Measurements from ENCODE around the gene RNF7.
"Not testable (repeated sequence)": the region's sequence is repeated elsewhere in the genome, so short reads cannot be mapped to it uniquely, and the experiment has no call there.

Gene RNF7

DNA sequence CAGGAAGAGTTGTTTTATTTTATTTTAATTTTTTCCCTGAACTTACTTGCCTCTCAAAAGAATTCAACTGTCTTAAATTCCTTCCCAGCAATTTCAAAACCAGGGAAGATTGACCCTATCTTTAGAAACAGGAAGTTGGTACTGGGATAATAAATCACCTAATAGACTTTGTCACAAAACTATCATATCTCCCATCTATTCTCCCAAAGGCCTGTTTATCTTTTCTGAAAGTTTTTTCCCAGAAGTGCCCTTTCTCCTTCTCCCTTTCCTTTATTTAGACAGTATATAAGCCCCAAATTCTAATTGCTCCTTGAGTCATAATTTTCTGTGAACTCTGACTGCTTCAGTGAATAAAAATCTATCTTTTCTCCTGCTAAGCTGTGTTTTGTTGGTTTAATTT lies 2.9 kb upstream of the RNF7 start:
- in situ Hi-C loops (cut with MboI; ENCODE audit: low sequenced_read_pairs), result no loop called here

DNA sequence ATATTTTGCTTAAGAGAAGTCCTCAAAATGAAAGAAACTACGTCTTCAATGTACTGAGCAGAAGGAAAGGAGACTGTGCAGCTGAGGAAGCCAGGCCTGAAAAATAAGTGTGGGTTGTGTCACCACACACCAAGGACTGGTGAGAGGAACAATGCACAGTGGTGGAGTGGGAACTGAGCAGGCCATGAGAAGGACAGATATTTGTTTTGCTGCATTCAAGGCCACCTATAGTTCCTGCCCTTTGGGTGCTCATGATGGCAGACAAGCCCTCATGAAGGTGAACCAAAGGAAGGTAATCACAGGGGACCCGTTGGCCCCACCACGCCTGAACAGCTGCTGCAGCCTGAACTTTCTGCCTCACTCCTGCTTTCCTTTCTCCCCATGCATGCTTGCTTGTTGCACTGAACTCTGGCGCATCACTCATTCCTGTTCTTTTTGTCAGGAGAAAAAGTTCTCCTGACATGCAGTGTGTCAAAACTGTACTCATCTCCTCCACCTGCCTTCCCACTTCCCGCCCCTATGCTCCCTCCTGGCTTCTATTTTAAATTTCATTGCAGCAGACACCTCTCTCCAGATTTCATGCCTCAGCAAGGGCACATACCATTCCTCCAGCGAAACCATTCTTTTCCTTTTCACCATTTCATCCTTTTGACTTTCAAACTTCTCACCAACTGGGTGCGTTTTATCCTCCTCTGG lies 2.2 kb upstream of the RNF7 start:
- in situ Hi-C loops (cut with MboI; ENCODE audit: low sequenced_read_pairs), result no loop called here

DNA sequence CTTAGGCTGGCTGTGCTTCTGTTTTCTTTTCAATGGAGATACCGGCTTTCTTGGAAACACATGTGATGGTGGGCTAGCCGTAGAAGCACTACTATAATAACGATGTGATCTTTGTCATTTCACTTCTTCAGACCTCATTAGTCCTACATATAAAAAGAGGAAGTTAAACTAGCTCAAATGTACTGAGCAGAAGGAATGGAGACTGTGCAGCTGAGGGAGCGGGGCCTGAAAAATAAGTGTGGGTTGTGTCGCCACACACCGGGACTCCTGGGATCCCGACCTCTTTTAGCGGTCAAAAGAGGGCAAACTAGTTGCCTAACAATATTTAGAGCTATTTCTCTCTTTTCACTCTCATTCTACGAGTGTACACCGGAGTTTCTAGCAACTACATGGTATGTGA lies 1.0 kb upstream of the RNF7 start:
- in situ Hi-C loops (cut with MboI; ENCODE audit: low sequenced_read_pairs), result no loop called here

DNA sequence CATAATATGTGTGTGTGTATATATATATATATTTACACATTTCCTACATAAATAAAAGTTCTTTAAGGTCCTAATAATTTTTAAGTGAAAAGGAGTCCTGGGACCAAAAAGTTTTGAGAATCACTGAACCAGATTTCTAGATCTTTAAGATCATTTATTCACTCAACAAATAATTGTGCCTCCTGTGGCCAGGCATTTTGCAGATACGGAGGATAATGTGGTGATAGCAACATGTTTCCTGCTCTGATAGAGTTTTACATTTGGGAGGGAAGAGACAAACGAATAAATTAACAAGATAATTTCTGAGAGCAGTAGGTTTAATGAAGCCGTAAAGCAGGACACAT lies 448 bp upstream of the RNF7 start:
- in situ Hi-C loops (cut with MboI; ENCODE audit: low sequenced_read_pairs), result no loop called here

DNA sequence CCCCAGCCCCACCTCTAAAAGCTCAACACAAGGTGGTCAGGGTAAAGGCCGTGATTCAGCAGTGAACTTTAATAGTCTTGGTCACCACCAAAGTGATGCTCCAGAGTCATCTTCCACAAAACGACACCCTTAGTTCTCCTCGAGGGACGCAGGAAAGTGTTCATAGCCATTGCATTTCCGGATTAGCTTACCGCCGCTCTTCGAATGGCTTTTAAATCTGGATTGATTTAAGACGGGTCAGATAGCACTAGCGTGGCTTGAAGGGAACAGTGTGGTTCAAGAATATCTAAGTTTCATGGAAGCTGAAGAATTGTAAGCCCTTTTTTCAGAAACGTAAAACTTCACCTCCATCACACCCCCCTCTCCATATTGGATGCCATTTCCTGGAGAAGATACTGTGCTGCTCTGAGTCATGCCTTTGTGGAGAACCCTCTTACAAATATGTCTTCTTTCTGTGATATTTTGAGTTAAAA lies 829 bp downstream of the RNF7 start:
- in situ Hi-C loops (cut with MboI; ENCODE audit: low sequenced_read_pairs), result no loop called here

DNA sequence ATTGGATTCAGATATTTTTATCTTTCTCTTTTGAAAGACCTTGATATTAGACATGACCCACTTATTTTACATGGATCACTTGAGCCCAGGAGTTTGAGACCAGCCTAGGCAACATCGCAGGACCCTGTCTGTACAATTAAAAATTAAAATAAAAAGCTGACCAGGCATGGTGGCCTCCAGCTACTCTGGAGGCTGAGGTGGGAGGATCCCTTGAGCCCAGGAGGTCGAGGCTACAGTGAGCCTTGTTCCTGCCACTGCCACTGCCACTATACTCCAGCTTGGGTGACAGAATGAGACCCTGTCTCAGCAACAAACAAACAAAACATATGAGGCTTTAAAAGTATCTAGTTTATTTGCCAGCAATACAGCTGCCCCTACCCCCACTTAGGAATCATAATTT lies 1.6 kb downstream of the RNF7 start:
- in situ Hi-C loops (cut with MboI; ENCODE audit: low sequenced_read_pairs), result no loop called here

DNA sequence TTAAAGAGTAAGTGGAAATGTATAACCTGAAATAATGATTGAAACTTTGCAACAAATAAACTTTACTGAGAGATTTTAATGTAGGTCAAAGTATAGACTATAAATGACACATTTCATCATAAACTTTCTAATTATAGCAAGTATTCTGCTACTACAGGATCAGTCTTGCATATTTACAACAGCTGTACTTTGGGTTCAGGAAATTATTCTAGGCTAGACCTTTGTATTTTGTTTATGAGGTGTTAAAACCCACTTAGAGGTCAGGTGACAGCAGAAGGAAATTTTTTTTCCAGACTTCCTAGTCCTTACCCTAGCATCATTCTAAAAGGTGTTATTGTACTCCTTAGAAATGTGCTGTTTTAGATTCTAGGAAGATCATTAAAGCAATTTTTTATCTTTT lies 2.3 kb downstream of the RNF7 start:
- in situ Hi-C loops (cut with MboI; ENCODE audit: low sequenced_read_pairs), result no loop called here

DNA sequence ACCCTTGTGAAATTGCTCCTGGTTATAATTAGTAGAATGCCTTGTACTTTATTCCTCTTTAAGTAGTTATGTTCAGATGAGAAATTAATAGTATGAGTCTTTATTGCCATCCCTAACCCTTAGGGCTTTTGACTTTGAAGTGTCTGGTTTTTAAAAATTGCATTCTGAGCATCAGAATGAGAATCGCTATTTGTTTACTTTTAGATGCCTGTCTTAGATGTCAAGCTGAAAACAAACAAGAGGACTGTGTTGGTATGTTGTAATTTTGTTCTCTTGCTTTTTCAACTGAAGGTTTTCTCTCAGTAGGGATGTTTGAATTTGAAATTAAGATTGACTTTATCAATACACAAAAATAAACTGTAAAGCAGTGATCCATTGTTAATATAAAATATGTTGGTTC lies 5.2 kb downstream of the RNF7 start:
- in situ Hi-C loops (cut with MboI; ENCODE audit: low sequenced_read_pairs), result no loop called here

DNA sequence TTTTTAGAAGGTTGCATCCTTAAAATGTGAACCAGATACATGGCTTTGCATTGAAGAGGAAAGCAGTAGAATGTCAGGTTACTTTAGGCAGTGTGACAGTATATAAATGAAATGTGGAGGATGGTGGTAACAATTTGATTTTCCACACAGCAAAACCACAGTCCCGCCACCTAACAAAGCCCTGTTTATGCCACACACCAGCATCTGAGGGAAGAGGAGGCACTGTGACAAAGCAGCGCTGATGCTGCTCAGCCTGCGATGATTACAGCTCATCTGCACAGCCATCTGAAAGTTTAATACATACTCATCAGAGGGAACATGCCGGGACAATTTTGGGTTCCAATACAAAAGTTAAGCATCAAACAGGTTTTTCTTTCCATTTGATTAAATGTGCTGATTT lies 8.9 kb downstream of the RNF7 start:
- in situ Hi-C loops (cut with MboI; ENCODE audit: low sequenced_read_pairs), result no loop called here

DNA sequence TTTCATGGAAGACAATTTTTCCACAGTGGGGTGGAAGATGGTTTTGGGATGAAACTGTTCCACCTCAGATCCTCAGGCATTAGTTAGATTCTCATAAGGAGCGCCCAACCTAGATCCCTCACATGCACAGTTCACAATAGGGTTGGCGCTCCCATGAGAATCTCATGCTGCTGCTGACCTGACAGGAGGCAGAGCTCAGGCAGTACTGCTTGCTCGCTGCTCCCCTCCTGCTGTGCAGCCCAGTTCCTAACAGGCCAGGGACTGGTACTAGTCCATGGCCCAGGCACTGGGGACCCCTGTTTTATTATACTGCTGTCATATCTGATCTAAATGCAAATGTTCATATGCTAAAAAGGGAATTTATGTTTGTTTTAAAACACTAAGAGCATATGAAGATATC lies 15.3 kb downstream of the RNF7 start:
- in situ Hi-C loops (cut with MboI; ENCODE audit: low sequenced_read_pairs), result no loop called here

DNA sequence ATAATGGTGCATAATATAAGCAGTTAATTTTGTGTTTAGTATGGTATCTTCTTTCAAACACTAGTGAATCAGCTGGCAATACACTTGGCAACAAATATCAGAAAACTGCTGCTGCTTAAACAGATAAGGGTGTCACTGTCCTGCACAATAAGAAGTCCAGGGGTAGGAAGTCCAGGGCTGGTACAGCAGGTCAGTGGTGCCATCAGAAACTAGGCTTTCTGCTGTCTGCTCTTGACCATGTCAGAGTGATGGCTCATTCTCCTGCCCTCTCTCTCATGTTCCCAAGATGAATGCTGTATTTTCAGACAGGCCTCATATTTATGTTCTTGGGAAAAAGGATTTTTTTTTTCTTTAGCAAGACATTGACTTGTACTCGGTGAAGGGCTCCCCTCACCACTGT lies 15.9 kb downstream of the RNF7 start:
- in situ Hi-C loops (cut with MboI; ENCODE audit: low sequenced_read_pairs), result no loop called here

DNA sequence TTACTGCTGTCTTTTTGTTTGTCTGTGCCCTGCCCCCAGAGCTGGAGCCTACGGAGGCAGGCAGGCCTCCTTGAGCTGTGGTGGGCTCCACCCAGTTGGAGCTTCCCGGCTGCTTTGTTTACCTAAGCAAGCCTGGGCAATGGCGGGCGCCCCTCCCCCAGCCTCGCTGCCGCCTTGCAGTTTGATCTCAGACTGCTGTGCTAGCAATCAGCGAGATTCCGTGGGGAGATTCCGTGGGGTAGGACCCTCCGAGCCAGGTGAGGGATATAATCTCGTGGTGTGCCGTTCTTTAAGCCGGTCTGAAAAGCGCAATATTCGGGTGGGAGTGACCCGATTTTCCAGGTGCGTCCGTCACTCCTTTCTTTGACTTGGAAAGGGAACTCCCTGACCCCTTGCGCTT lies 24.5 kb downstream of the RNF7 start:
- in situ Hi-C loops (cut with MboI; ENCODE audit: low sequenced_read_pairs), result not testable (repeated sequence)

DNA sequence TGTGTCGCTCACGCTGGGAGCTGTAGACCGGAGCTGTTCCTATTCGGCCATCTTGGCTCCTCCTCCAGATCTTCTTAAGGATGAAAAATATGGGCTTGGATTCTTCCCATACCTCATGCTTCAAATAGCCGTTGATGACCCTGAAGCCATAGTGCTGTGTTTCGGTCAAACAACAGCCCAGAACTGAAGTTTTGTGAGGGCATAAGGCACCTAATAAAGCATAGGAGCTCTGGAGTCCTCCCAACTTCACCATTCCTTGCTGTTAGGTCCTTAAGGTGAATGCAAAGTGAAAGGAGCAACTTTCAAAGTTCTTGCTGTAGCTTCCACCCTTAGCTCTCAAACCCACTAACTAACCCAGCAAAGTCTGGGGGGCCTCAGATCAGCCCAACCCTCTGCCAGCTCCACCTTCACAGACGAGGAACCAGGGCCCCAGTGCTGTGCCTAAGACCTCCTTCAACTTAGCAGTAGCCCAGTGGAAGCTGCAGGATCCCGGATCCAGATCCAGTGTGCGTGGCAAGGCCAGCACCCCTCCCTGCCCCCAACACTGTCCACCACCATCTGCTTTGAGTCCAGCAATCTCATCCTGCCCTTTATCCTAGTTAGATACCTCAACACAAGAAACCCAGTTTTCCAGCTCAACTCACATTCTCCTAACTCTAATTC lies 25.1 kb downstream of the RNF7 start, which contains the start of gene GRK7:
TSS of gene GRK7 (plus strand) at position 321 of the 663 bp plus-strand sequence. CDS start 14,877 bp downstream, outside the sequence.
- in situ Hi-C loops (cut with MboI; ENCODE audit: low sequenced_read_pairs), result no loop called here

DNA sequence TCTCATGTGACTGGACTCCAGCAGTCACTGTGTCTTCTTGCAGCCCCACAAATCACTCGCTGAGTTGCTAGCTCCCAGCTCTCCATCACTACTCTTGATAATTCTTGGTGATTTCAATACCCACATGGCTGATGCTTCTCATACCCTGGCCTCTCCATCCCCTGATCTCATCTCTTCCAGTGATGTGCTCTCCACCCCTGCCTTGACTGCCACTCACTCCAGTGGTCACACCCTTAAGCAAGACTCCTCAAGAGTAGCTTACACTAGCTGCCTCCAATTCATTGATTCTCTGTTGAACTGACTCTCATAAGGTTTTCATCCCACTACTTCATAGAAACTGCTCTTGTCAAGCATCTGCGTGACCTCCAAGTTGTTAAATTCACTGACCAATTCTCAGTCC lies 25.9 kb downstream of the RNF7 start:
- in situ Hi-C loops (cut with MboI; ENCODE audit: low sequenced_read_pairs), result no loop called here

DNA sequence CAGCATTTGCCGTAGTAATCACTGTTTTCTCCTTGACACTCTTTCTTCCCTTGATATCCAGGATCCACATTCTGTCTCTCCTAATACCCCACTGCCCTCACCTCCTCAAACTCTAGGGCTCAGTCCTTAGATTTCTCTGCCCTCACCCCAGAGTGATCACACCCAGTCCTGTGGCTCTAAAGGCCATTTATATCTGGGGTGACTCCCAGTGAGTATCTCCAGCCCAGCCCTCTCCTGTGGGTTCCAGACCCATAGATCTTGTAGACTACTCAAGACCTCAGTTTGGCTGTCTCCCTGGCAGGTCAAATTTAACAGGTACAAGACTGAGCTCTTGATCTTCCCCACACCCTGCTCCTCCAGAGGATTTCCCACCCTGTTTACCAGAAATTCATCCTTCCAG lies 26.4 kb downstream of the RNF7 start:
- in situ Hi-C loops (cut with MboI; ENCODE audit: low sequenced_read_pairs), result no loop called here

DNA sequence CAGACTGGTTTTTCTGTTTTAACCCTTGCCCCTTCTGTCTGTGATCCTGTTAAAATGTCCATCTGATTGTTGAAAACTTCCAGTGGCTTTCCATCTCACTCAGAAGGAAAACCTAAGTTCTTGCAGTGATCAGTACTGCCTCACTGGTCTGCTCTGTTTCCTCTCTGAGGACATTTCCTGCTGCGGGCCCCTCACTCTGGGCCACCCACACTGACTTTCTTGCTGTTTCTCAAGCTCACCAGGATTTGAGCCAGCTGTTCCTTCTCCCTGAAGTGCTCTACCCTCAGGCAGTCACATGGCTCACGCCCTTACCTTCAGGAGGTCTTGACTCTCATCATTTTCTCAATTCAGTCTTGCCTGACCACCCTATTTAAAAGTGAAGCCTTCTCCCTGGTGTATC lies 26.9 kb downstream of the RNF7 start:
- in situ Hi-C loops (cut with MboI; ENCODE audit: low sequenced_read_pairs), result no loop called here

DNA sequence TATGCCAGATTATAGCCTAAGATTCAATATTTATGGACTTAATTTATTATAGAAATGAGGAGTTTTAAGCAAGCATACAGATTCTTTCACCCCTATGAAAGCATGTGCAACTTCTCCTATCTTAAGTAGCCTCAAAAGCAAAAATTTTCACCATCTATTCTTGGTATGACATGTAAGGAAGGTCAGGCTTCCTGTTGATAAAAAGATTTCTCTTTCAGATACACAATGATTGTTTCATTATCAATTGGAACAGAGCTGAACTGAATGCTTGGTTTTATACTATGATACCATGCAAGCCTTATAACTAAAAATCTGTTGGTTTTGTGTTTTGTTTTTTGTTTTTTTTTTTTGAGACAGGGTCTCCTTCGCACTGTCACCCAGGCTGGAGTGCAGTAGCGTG lies 29.0 kb downstream of the RNF7 start:
- in situ Hi-C loops (cut with MboI; ENCODE audit: low sequenced_read_pairs), result no loop called here

DNA sequence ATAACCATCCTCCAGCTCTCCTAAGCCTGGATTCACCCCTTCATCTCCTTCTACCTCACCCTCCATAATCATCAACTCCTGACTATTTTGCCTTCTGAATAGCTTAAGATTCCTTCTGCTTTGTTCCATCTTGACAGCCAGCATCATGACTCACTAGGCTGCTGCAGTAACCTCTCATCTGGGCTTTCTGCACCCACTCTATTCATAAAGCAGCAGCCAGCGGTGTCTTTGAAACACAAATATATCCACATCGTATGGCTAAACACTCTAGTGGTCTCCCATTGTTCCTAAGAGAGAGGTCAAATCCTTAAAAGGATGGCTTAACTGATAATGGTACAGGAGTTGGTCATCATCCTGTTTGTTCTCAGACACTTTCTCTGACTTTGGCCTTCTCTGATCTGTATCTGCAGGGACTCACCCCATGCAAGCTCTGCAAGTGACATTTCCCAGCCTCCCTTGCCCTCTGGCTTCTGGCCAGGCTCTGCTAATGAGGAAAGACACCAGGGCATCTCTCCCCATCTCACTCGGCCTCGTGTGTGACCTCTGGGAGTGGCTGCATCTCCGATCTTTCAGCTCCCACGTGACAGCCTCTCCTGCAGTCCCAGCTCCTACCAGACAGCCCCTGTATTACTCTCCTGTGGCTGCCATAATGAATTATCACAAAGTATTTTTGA lies 31.3 kb downstream of the RNF7 start:
- in situ Hi-C loops (cut with MboI; ENCODE audit: low sequenced_read_pairs), result no loop called here

DNA sequence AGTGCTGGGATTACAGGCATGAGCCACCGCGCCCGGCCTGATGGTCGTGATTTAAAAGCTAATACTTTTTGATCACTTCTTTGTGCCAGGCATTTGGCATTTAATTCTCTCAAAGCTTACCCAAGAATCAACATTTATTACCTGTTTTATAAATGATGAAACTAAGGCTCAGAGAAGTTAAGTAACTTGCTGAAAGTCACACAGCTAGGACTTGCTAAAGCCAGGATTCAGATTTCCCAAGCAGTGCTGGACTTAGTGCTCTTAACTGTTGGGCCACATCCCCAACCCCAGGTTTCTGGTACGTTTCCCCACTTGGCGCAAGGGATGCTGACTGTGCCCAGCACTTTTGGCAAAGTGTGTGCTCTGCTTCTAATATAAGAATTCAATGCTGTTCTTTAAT lies 35.6 kb downstream of the RNF7 start:
- in situ Hi-C loops (cut with MboI; ENCODE audit: low sequenced_read_pairs), result no loop called here

DNA sequence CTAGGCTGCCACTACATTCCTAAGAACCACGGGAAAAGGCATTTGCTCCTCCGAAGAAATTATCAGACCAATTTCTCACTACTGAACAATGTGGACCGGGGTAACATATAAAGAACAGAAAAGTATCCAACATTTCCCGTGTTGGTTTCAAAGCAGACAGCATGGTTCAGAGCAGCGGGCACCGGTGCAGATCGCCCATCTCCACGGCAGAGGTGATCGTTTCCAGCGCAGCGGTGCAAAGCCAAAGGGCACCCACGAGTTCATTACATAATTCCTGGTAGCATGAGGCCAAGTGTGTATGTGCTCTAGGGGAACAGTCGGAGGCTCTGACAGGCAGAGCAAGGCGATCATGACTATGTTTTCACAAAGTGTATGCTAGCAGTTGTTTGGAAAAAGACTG lies 38.3 kb downstream of the RNF7 start:
- in situ Hi-C loops (cut with MboI; ENCODE audit: low sequenced_read_pairs), result no loop called here

DNA sequence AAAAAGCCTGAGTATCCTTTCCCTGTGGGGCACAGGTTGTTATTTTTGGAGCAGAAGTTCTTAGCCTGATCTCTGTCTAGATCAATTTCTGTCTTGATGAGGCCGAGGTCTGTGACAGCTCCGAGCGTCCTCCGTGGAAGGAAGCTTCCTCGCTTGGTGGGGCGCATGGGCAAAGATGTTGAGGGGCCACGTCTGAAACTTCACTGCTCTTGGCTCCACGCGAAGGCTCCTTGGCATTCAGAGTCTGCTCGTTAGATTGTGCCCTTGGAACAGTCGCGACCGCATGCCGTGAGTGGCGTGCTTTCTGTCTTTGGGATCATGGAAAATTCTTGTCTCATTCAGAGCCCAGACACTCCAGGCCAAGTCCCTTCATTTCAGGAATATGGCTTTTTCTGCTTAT lies 38.8 kb downstream of the RNF7 start:
- in situ Hi-C loops (cut with MboI; ENCODE audit: low sequenced_read_pairs), result no loop called here
